HepG2 (cell line): ENCODE data around the gene TECTA. TPM values are rescaled to one million over a fixed set of nuclear protein-coding genes. Genes with fewer than 3 reads are reported as not detected.

Experiments used
- ATF1 ChIP-seq: IDR thresholded peaks from 2 replicates; pipeline ENCODE4 v1.6.1; 2016; ENCODE audit warnings: mild to moderate bottlenecking, control low read depth
- ATF2 ChIP-seq: sonication (generic); formaldehyde crosslinking; IDR thresholded peaks from 2 replicates; pipeline ENCODE4 v1.4.0; 2020; ENCODE audit warnings: missing genetic modification reagents
- BORCS8-MEF2B ChIP-seq: sonication (generic); formaldehyde crosslinking; IDR thresholded peaks from 2 replicates; pipeline ENCODE4 v1.8.0; 2022; ENCODE audit warnings: mild to moderate bottlenecking, missing genetic modification reagents
- CREM ChIP-seq, 2 experiments: sonication (generic) in 1 of 2; formaldehyde crosslinking in 1 of 2; IDR thresholded peaks; 2 replicates each; pipeline versions ENCODE4 v1.4.0 to v1.6.1; 2016 to 2020; ENCODE audit warnings: antibody characterized with exemption in 1 of 2, mild to moderate bottlenecking in 1 of 2, missing genetic modification reagents in 1 of 2
- ELF3 ChIP-seq: IDR thresholded peaks from 2 replicates; pipeline ENCODE4 v1.6.1; 2016; ENCODE audit warnings: missing genetic modification reagents, missing compliant biosample characterization
- GTF2F1 ChIP-seq: fragments of 150-350 bp; IDR thresholded peaks from 2 replicates; pipeline ENCODE4 v1.6.1; 2014; ENCODE audit warnings: low read length
- HDAC2 ChIP-seq: sonication (generic); formaldehyde crosslinking; IDR thresholded peaks from 2 replicates; pipeline ENCODE4 v1.4.0; 2020; ENCODE audit warnings: missing genetic modification reagents
- HOMEZ ChIP-seq: IDR thresholded peaks from 2 replicates; pipeline ENCODE4 v1.6.1; 2016; ENCODE audit warnings: low read depth
- KDM1A ChIP-seq: IDR thresholded peaks from 2 replicates; pipeline ENCODE4 v1.6.1; 2016; ENCODE audit warnings: missing compliant biosample characterization
- POGZ ChIP-seq: sonication (generic); formaldehyde crosslinking; IDR thresholded peaks from 2 replicates; pipeline ENCODE4 v1.4.0; 2020; ENCODE audit warnings: mild to moderate bottlenecking, missing genetic modification reagents
- RCOR2 ChIP-seq: IDR thresholded peaks from 2 replicates; pipeline ENCODE4 v1.6.1; 2016; ENCODE audit warnings: missing biosample characterization, missing genetic modification reagents
- ZFP36L1 ChIP-seq: sonication (generic); formaldehyde crosslinking; IDR thresholded peaks from 2 replicates; pipeline ENCODE4 v1.8.0; 2022; ENCODE audit warnings: mild to moderate bottlenecking, missing genetic modification reagents, moderate library complexity
- ZNF407 ChIP-seq: sonication (generic); formaldehyde crosslinking; IDR thresholded peaks from one replicate; pipeline ENCODE4 v1.5.1; 2020; ENCODE audit warnings: mild to moderate bottlenecking, missing genetic modification reagents; ENCODE audit errors: not compliant biosample characterization
- ZNF746 ChIP-seq: sonication (generic); formaldehyde crosslinking; IDR thresholded peaks from 2 replicates; pipeline ENCODE4 v1.8.0; 2022; ENCODE audit warnings: mild to moderate bottlenecking, missing genetic modification reagents
- ZSCAN29 ChIP-seq: sonication (generic); formaldehyde crosslinking; conservative IDR thresholded peaks from 2 replicates; pipeline ENCODE4 v1.4.0; 2020; ENCODE audit warnings: mild to moderate bottlenecking, missing genetic modification reagents
- polyA plus RNA-seq, 8 experiments: library from polyadenylated mRNA; depleted of rRNA in 3 of 8; stranded (reverse) in 7 of 8; unstranded in 1 of 8; fragments of >200 nt; fragmentation: Illumina TruSeq in 4 of 8; extraction: Trizol in 4 of 8; gene quantifications; 2 replicates each; pipeline versions ENCODE4 v1.2.1 to v1.2.3, GENCODE V29; 2011 to 2016; ENCODE audit warnings: low read depth in 4 of 8, missing spikeins in 1 of 8, mixed read lengths in 1 of 8; ENCODE audit not compliant: insufficient read depth in 1 of 8
- total RNA-seq, 5 experiments: library from RNA; depleted of rRNA; stranded (reverse); fragments of >200 nt; fragmentation: Illumina TruSeq; extraction: Trizol; gene quantifications; 2 replicates each; pipeline ENCODE4 v1.2.3, GENCODE V29; 2016; ENCODE audit warnings: low read depth in 1 of 5
- TF ChIP-seq, protein P1 (sequence below): sonication (generic); formaldehyde crosslinking; IDR thresholded peaks from 2 replicates; pipeline ENCODE4 v1.4.0; 2020; ENCODE audit warnings: missing genetic modification reagents, borderline replicate concordance

The TECTA gene
- total and polyA plus RNA-seq, 2 of the 13 experiments (the other 11 are each of a cell fraction or from before 2014, with no cell fraction given): 0.04 to 0.17 TPM

DNA sequence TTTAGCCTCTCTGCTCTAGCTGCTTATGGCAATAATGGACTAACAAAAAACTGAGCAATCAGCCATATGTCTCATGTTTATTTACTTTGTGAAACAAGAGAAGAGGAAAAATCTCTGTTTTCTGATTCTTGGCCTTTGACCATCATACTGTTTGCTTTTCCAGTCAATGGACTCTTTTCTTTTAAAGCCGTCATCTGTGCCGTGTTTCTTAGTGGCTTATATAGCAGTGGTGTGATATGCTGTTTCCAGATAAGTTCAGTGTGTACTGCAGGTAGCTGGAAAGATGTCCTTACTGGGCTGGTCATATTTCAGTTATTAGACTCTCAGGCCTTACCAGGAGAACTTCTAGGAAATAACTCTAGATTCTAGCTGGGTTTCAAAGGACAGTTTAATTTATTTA lies 33.6 kb upstream of the TECTA start (continued):
- TF ChIP-seq HOMEZ (CRISPR knock-in tag): peak; percentile 100
- peak; percentile 98 for TF ChIP-seq RCOR2 (CRISPR knock-in tag)
- TF ChIP-seq ZNF746 (CRISPR knock-in tag): no peak
- TF ChIP-seq ZFP36L1 (CRISPR knock-in tag): 0 out of 2 replicates have a peak, but pooled peaks have one; percentile 12
- TF ChIP-seq ZNF407 (CRISPR knock-in tag): no peak
- TF ChIP-seq HDAC2 (CRISPR knock-in tag): peak; percentile 86
- TF ChIP-seq POGZ (CRISPR knock-in tag): peak; percentile 81
- TF ChIP-seq ELF3 (CRISPR knock-in tag): peak; percentile 77
- TF ChIP-seq ATF1: peak; percentile 75
- peak; percentile 78 for TF ChIP-seq CREM (IDR thresholded peaks at IDR 0.05)
- TF ChIP-seq CREM (CRISPR knock-in tag; IDR thresholded peaks at IDR 0.05): no peak
- TF ChIP-seq ZSCAN29 (CRISPR knock-in tag): no peak
- TF ChIP-seq ATF2: peak; percentile 47; the same call in 1 of the 2 replicates
- TF ChIP-seq KDM1A (CRISPR knock-in tag): peak; percentile 87
- TF ChIP-seq, protein P1, sequence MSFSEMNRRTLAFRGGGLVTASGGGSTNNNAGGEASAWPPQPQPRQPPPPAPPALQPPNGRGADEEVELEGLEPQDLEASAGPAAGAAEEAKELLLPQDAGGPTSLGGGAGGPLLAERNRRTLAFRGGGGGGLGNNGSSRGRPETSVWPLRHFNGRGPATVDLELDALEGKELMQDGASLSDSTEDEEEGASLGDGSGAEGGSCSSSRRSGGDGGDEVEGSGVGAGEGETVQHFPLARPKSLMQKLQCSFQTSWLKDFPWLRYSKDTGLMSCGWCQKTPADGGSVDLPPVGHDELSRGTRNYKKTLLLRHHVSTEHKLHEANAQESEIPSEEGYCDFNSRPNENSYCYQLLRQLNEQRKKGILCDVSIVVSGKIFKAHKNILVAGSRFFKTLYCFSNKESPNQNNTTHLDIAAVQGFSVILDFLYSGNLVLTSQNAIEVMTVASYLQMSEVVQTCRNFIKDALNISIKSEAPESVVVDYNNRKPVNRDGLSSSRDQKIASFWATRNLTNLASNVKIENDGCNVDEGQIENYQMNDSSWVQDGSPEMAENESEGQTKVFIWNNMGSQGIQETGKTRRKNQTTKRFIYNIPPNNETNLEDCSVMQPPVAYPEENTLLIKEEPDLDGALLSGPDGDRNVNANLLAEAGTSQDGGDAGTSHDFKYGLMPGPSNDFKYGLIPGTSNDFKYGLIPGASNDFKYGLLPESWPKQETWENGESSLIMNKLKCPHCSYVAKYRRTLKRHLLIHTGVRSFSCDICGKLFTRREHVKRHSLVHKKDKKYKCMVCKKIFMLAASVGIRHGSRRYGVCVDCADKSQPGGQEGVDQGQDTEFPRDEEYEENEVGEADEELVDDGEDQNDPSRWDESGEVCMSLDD (CRISPR knock-in tag): no peak
- no peak for TF ChIP-seq BORCS8-MEF2B (CRISPR knock-in tag)
- TF ChIP-seq GTF2F1: peak; percentile 58; the same call in 1 of the 2 replicates
